HG02798 (cell line): ENCODE measurements around the gene RIMS3.
"Not testable (repeated sequence)": the region's sequence is repeated elsewhere in the genome, so short reads cannot be mapped to it uniquely, and the experiment has no call there.

Source experiments
- ATAC-seq: cut with Tn5 transposase; IDR thresholded peaks from one replicate; pipeline ENCODE4 v1.9.1; 2021; ENCODE audit warnings: mild to moderate bottlenecking; ENCODE audit not compliant: unreplicated experiment, poor library complexity

RIMS3 gene

DNA sequence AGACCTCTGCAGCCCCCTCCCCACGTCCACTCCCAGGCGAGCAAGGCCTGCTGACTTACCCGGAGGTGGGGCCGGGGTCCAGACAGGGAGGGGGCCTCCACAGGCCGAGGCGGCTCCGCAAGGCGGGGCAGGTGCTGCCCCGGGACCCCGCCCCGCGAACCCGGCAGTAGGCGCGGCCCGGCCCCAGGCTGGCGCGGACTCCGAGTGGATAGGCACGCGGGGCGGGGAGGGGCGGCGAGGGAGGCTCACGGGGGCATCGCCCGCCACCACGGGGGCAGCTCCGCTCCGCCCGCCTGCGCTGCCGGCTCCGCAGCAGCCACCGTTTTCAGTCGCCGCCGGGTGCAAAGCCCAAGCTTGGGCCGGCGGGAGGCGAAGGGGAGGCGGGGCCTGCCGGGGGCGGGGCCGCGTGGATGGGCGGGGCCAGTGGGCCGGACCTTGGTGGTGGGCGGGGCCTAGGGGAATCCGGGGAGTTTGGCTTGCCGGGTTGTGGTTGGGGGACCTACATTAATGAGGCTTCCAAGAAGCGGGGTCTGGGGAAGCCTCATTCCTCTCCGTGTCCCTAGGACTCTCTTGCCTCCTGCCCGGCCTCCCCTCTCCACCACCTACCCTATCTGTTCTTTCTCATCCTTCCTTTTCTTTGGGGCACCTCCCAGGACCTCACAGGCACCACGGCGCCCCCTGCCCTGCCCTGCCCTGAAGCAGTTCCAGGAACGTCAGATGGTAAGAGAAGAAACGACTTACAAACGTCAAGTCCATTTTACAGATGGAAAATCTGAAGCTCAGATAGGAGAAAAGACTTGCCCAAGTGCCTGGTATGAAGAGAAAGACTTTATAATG lies at the start of gene RIMS3:
TSS of gene RIMS3 (minus strand) at position 348 of the 837 bp plus-strand sequence. CDS start 23,757 bp downstream, outside the sequence.
- ATAC-seq = peak; percentile 72

DNA sequence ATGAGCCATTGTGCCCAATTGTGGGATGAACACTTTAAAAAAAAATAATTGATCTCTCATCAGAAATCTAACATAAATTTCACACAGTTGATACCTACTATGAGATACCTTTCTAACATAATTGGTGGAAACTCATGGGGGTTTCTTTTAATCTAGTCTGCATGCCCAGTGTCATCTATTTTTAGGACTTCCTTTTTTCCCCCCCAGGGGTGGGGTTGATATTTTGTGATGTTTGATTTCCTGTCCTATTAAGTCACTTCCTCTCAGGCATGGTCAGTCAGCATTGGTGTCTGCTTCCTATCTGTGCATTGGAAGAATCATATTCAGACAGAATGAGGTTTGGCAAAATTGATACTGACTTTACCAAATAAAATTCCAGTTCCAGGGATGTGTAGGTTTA lies 47.5 kb upstream of the RIMS3 start:
- no peak for ATAC-seq

DNA sequence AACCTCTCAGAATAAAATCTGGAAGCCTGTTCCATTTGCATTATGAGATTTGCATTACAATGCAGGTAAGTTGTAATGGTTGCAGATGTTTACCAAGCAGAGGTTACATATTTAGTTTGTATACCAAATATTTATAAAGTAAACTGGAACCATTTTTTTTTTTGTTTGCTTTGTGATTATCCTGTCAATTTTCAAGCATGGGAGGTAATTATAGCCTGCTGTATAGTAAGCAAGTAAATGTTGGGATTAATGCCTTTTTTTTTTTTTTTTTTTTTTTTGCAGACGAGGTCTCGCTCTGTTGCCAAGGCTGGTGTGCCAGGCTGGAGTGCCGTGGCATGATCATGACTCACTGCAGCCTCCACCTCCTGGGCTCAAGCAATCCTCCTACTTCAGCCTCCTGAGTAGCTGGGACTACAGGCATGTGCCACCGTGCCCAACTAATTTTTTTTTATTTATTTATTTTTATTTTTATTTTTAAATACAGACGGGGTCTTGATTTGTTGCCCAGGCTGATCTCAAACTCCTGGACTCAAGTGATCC lies 47.0 kb upstream of the RIMS3 start:
- no peak for ATAC-seq

DNA sequence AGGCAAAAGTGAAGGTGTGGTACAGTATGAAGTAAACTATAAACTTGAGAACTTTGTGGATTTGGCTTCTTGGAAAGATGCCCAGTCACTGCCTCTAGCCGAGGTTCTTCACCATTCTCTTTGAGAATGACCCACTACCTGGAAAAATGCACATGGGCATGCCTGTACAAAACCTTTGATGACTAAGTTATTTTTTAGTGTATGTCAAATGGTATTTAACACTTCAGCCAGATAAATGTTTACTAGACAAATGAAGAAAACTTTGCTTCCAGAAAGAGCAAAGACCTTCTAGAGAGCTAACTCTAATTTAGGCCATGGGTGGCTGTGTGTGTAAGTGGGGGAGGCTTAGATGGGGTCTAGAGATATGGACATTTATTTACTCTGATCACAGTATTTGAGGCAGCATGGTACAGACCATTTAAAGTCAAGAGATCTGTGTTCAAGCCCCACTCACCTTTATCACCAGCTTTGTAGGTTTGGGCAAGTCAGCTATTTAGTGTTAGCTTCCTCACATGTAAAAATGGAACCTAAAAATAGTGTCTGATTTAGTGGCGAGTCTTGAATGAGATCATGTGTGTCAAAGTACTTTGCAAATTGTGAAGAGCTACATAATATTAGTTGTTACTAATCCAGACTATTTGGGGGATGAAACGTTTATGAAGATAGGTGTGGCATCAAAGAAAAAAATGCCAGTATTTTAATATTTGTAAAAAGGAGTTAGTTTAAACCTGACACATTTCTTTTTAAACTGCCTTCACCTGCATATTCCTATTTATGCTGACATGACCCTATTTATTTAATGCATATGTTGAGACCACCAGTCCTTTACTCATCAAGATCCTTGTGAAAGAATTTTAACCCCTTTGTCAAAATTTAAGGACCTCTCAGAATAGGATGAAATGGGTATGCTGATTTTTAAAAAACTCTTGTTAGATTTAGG lies 46.3 kb upstream of the RIMS3 start:
- ATAC-seq = no peak

DNA sequence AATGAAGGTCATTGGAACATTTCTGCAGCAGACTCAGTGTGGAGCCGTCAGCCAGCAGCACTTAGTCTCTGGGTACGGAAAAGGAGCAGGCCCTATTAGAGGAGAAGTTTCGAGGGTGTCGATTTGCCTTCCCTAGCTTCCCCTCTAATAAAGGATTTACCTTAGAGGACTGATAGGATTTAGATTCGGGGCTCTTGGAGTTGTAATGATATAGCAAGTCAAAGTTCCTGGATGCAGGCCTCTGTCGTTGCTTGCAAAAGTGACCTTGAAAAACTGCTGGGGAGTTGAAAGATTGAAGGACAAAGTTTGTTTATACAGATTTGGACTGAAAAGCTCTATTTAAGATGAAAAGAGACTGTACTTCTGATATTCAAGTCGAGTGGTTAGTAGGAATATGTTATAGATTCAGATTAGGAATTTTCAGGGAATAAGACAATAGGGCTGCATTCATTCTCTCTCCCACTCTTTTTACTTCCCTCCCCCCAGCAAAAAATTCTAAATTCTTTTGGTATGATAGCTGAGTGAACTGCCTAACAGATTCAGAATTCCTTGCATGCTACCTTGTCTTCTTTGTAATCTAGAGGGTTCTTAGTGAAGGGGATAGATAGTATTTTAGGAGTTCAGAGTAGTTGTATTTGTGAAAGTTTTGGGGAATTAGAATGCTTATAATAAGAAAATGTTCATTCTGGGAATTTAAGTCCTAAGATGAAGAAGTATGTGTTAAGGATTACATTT lies 45.3 kb upstream of the RIMS3 start:
- no peak for ATAC-seq

DNA sequence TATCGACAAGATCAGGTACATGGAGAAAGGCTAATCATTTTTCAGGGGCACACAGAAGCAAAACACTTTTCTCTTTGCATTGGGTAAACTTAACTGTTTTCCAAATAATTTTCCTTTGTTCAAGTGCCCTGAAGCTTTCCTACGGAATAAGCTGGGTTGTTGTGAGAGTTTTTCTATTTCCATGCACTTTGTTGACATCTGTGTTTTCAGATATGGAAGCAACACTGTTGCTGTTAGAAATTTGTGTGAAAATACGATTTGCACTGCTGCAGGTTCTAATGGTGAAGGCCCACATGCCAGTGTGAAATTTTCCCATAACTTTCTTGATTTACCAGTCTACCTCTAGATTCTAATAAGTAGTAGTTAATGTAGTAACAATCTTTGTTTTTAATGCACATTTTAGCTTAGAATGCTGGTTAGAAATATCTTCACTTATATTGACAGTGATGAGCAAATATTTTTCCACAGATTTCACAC lies 44.4 kb upstream of the RIMS3 start:
- ATAC-seq = no peak

DNA sequence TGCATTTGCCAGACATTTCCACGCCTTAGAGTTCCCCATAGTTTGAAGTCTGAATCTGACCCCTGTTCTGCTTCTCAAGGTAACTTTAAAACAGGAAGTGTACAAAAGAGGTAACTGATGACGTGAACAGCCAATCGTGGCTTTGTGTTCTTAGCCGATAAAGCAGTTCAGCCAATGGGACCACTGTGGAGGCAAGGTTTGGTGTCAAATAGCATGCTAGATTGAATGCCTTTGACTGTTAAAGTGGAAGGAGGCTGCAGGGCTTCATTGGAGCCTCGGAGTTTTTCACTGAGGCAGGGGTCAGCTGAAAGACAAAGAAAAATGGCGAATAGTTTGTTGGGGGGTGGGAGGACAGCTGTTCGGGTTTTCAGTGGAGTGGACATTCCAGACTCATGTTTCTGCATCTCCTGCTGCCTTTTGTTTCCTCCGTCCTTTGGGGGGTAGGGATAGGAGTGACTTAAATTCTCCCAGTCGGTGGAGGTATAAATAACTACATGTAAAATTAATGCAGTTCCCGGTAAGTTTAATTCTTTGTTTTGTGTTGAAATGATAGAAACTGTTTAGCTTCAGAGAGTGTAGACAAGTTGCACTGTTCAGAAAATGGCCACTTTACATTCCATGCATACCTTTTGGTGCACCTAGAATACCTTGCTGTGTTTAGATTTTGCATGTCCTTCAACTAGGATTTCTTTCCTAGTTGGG lies 43.8 kb upstream of the RIMS3 start:
- peak; percentile 94 for ATAC-seq

DNA sequence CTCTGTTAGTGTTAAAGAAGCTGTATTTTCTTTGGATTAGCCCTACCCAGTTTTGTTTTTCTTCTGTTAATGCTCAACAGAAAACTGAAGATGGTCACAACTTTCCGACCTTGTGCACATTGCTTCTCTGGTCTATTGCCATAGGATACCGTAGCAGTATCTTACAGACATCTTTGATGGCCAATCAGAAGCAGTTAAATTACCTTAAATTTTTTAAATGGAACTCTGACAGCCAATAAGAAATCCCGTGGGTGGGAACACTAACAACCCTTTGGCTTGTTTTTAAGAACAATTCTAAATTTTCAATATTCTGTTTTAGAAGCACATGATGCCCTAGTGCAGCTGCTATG lies 43.2 kb upstream of the RIMS3 start:
- peak; percentile 77 for ATAC-seq

DNA sequence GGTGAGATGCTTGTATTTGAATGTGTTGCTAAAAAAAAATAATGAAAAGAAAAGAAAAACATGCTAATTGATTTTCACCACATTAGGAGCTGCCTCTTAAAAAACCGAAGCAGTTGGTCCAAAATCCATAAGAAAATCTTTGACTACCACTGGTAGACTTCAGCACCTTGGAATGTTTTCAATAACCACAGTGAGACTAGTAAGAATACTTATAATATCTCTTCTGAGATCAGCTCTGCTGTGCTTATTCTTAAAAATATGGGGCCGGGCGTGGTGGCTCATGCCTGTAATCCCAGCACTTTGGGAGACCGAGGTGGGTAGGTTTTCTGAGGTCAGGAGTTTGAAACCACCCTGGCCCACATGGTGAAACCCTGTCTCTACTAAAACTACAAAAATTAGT lies 41.1 kb upstream of the RIMS3 start:
- no peak for ATAC-seq

DNA sequence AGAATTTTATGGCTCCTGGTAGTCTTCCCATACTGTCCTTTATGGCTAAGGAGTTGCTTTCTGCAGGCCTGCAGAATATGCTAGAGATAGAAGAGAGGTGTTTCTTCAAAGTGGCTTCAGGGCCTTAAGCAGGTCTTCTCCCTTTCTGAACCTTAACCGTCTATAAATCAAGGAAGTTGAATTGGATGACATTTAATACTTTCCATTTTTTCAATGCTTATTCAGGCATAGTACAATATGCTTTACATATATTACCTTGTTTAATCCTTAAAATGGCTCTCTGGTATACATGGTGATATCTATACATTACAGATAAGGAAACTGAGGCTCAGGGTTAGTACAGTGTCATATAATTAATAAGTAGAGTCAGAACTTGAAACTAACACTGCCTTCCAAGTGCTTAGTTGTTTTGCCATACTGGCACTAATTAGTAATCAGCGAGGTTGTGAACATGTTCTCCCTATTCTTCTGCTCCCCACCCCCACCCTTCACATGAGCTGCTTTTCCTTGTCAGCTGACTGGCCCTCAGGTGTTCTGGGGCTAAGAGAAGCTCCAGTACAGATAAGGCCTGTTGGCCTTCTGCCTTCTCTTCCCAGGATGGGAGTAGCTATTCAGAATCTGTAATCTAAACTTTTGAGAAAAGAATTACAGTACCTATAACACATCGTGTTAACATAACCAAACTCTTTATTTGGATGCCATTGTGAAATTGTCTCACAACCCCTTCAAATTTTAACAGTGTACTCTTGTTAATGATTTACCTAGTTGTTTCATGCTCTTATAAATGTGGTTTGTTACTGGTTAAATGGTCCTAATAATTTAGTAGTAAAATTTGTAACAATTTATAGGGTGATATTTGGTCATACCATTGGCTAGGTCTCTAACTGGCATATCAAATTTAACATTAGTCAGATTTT lies 39.6 kb upstream of the RIMS3 start:
- no peak for ATAC-seq

DNA sequence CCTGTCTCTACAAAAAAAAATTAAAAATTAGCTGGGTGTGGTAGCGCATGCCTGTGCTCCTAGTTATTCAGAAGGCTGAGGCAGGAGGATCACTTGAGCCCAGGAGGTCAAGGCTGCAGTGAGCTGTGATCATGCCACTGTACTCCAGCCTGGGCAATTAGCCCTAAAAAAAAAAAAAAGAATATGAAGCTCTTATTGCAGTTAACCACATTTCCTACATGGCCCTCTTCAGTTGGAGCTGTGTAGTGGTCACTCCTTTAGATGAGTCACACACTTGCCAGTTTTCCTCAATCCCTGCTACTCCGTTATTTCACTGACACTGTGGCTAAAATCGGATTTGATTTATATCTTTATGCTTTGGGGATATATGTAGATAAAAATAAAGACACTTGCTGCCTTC lies 37.8 kb upstream of the RIMS3 start:
- no peak for ATAC-seq

DNA sequence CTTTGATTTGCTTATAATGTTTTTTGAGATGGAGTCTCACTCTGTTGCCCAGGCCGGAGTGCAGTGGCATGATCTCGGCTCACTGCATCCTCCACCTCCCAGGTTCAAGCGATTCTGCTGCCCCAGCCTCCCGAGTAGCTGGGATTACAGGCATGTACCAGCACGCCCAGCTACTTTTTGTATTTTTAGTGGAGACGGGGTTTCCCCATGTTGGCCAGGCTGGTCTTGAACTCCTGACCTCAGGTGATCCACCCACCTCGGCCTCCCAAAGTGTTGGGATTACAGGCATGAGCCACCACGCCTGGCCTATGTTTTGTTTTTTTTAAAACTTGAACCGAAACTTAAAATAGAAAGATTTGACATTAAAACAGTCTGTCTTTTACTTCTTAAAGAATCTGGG lies 37.3 kb upstream of the RIMS3 start:
- ATAC-seq = not testable (repeated sequence)

DNA sequence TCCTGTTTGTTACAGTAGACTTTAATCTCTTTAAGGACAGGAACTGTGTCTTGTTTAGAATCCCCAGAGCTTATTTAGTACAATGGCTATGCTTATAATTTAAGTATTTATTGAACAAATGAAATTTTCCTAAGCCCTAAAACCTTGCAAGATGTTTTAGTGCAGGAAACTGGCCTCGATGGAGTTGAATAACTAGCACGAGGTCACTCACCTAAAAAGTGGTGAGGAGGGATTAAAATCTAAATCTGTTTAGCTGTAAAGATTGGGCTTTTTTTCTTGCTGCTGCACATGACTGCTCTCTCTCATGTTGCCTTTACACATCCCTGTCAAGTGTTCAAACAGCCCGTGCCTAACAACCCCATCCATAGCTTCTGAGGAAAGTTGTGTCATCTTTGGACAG lies 36.2 kb upstream of the RIMS3 start:
- no peak for ATAC-seq

DNA sequence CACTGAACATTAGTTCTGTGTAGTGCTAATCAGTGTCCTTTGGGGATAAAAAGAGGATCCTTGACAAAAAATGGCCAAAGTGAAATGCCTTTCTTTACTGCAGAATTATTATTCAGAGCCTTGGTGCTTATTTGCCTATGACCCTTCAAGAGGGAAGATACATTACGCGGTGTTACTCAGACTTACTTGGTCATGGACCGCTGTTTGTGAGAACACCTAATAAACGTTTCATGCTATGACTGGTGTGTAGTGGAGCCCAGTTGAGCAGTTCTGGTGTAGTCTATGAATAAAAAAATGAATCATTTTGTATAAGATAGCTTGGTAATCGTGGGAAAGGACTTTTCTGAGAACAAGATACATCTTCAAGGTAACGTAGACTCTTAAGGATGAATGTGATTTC lies 34.3 kb upstream of the RIMS3 start:
- peak; percentile 73 for ATAC-seq

DNA sequence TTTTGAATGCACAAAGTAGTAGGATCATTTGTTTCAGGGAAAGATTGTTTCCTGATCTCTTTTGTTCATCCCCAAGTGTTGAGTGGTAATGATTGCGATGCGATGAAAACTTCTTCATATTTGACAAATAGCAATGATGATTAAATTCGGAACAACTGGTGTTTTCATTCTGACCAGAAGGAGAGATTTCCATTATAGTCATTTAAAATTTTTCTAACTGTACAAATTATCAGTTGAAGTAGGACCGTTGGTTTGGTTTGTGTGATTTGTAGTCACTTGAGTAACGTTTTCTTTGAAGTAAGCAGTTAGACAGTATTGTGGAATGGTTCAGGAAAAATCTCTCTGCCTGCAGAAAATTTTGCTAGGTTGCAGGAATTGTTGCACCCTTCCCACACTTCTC lies 32.0 kb upstream of the RIMS3 start:
- no peak for ATAC-seq

DNA sequence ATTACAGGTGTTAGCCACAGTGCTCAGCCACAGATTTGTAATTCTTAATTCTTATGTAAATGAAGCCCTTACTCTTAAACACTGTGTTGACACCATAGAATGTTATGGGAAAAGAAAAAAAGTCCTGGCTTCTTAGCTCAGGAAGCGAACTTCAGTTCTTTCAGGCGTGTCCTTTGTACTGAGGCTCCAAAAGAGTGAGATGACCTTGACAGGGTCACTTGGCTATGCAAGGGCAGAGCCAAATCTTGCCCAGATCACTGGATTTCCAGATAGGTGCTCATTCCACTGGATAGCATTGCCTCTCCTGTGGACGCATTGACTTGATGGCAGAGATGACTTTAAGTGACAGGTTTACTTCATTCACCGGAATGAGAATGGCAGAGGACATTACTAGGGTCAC lies 30.8 kb upstream of the RIMS3 start:
- ATAC-seq = no peak

DNA sequence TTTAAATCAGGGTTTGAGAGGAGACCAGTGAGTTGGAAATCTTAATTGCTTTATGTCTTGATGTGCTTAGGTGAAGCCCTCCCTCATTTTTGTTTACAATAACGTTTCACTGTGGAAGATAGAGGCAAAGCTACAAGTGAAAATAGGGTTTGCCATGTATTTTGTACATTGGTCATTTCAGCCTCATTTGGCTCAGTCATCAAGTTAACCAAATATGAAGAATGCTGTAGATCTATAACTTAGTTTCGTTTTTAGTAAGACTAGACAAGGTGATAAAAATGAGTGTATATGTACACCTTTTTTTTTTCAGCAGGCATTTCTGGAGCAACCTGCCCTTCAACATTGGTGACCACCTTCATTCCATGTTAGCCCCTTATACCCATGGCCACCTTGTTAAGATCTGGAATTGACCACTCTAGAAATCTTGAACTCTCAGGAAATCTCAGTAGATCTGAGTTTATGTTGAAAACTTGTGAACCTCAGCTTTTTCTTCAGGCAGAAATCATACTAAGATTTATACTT lies 28.9 kb upstream of the RIMS3 start:
- no peak for ATAC-seq

DNA sequence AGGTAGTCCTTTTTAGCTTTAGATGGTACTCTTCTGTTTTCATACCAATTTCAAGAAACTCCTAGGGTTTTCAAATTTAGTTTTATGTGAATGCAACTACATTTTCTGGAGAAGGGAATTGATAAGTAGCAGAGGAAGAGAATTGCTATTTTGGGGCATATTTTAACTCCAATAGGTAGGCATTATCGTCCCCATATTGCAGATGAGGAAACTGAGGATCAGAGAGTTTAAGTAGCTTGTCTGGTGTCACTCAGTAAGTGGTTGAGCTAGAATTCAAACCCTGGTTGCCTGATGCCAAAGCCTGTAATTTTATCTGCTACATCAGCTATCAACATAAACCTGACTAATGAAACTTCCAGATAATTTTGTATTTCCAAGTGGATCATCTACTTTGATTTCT lies 27.9 kb upstream of the RIMS3 start:
- no peak for ATAC-seq
